IMR-90 (cell line): ENCODE results near the gene KRTAP12-4. TPM values are rescaled to one million over a fixed set of nuclear protein-coding genes. Genes with fewer than 3 reads are reported as not detected.

ENCODE experiments used
- ATAC-seq: fragments of 200-7000 bp; cut with Tn5 transposase; 2 replicates; pipeline ENCODE4 v1.9.1; 2020; ENCODE audit warnings: low read depth, mild to moderate bottlenecking, moderate library complexity
- BruUV-seq: library from RNA; stranded (reverse); fragments of 400-500 nt; replicated peaks from 2 replicates; lab custom pipeline; 2021; lab: Mats Ljungman, UMichigan
- CTCF ChIA-PET: fragments of 300-600 bp; formaldehyde crosslinking; extraction: SDS; loops from one replicate; lab custom pipeline; 2021; ENCODE audit warnings: antibody characterized with exemption; lab: Yijun Ruan, JAX
- POLR2A ChIA-PET: fragments of 300-600 bp; sonication (Branson Sonifier 250); formaldehyde crosslinking; loops from one replicate; lab custom pipeline; 2022; ENCODE audit warnings: antibody characterized with exemption; ENCODE audit not compliant: unreplicated experiment; lab: Charles Lee
- DNase-seq: peaks from one replicate; pipeline ENCODE4 v3.0.0; 2013
- H2AFZ ChIP-seq: replicated peaks from 2 replicates; pipeline ENCODE3; 2013; ENCODE audit warnings: low read length, mild to moderate bottlenecking; ENCODE audit not compliant: poor library complexity
- H2AK5ac ChIP-seq: 2 replicates; pipeline ENCODE4 v1.6.1; 2013; ENCODE audit warnings: low read depth, low read length, inconsistent platforms
- H2AK9ac ChIP-seq: replicated peaks from 2 replicates; pipeline ENCODE3; 2013; ENCODE audit warnings: mild to moderate bottlenecking, low read depth, low read length, moderate library complexity; ENCODE audit not compliant: poor library complexity
- H2BK120ac ChIP-seq: 2 replicates; pipeline ENCODE4 v1.6.1; 2013; ENCODE audit warnings: low read depth, low read length, inconsistent platforms
- H2BK15ac ChIP-seq: 3 replicates; pipeline ENCODE4 v1.6.1; 2013; ENCODE audit warnings: low read depth, low read length, inconsistent platforms
- H2BK20ac ChIP-seq: 2 replicates; pipeline ENCODE4 v1.6.1; 2013; ENCODE audit warnings: low read depth, mild to moderate bottlenecking, inconsistent platforms, low read length, moderate library complexity
- H2BK5ac ChIP-seq: 2 replicates; pipeline ENCODE4 v1.6.1; 2013; ENCODE audit warnings: mild to moderate bottlenecking, low read depth, low read length, inconsistent platforms; ENCODE audit not compliant: poor library complexity, severe bottlenecking
- H3K14ac ChIP-seq: replicated peaks from 2 replicates; pipeline ENCODE4 v1.6.1; 2013; ENCODE audit warnings: low read depth, low read length, inconsistent platforms
- H3K18ac ChIP-seq: 2 replicates; pipeline ENCODE4 v1.6.1; 2013; ENCODE audit warnings: low read depth, low read length, control low read depth
- H3K23ac ChIP-seq: 2 replicates; pipeline ENCODE4 v1.6.1; 2013; ENCODE audit warnings: low read depth, low read length, inconsistent platforms
- H3K27ac ChIP-seq: 2 replicates; pipeline ENCODE4 v1.5.1; 2013; ENCODE audit warnings: mild to moderate bottlenecking, control low read depth, low read length; ENCODE audit not compliant: insufficient read depth
- H3K27me3 ChIP-seq: 2 replicates; pipeline ENCODE4 v1.6.1; 2013; ENCODE audit warnings: low read length; ENCODE audit not compliant: control insufficient read depth, insufficient read depth
- H3K36me3 ChIP-seq: 2 replicates; pipeline ENCODE4 v1.6.1; 2013; ENCODE audit warnings: low read length, mixed read lengths; ENCODE audit not compliant: control insufficient read depth, insufficient read depth
- H3K4ac ChIP-seq: 2 replicates; pipeline ENCODE4 v1.6.1; 2013; ENCODE audit warnings: low read depth, low read length, inconsistent platforms
- H3K4me1 ChIP-seq: 2 replicates; pipeline ENCODE4 v1.6.1; 2013; ENCODE audit warnings: low read length, mixed read lengths; ENCODE audit not compliant: control insufficient read depth, insufficient read depth
- H3K4me2 ChIP-seq: 2 replicates; pipeline ENCODE4 v1.6.1; 2013; ENCODE audit warnings: low read depth, mild to moderate bottlenecking, control low read depth, low read length, moderate library complexity
- H3K4me3 ChIP-seq: 2 replicates; pipeline ENCODE4 v1.5.1; 2013; ENCODE audit warnings: low read depth, mild to moderate bottlenecking, control low read depth, low read length, moderate library complexity; ENCODE audit not compliant: insufficient read depth
- H3K56ac ChIP-seq: 2 replicates; pipeline ENCODE4 v1.6.1; 2013; ENCODE audit warnings: low read length, inconsistent platforms; ENCODE audit not compliant: insufficient read depth; ENCODE audit errors: extremely low read depth
- H3K79me1 ChIP-seq, 2 experiments: 2 replicates each; pipeline ENCODE4 v1.6.1; 2013; ENCODE audit warnings: low read length in 2 of 2, inconsistent platforms in 1 of 2, low read depth in 1 of 2
- H3K9ac ChIP-seq: 2 replicates; pipeline ENCODE4 v1.6.1; 2013; ENCODE audit warnings: low read depth, low read length, control low read depth
- H3K9me1 ChIP-seq: 2 replicates; pipeline ENCODE4 v1.6.1; 2013; ENCODE audit warnings: low read length, inconsistent platforms; ENCODE audit not compliant: insufficient read depth
- H3K9me3 ChIP-seq: 2 replicates; pipeline ENCODE4 v1.6.1; 2013; ENCODE audit warnings: low read length; ENCODE audit not compliant: control insufficient read depth, insufficient read depth
- H4K20me1 ChIP-seq: 2 replicates; pipeline ENCODE4 v1.6.1; 2013; ENCODE audit warnings: low read length, inconsistent platforms; ENCODE audit not compliant: insufficient read depth
- H4K5ac ChIP-seq: 2 replicates; pipeline ENCODE4 v1.6.1; 2013; ENCODE audit warnings: mild to moderate bottlenecking, low read depth, low read length, control low read depth
- H4K8ac ChIP-seq, 2 experiments: 2 replicates each; pipeline ENCODE4 v1.6.1; 2013; ENCODE audit warnings: low read depth in 2 of 2, low read length in 2 of 2, control low read depth in 1 of 2, inconsistent platforms in 1 of 2
- H4K91ac ChIP-seq: 2 replicates; pipeline ENCODE4 v1.6.1; 2013; ENCODE audit warnings: low read depth, low read length, inconsistent platforms; ENCODE audit not compliant: insufficient read depth
- BHLHE40 ChIP-seq: fragments of 150-350 bp; IDR thresholded peaks from 2 replicates; pipeline ENCODE4 v1.6.1; 2016; ENCODE audit warnings: mild to moderate bottlenecking, low read depth, low read length
- CEBPB ChIP-seq: IDR thresholded peaks from 2 replicates; pipeline ENCODE4 v1.6.1; 2012; ENCODE audit warnings: low read depth, low read length, improper control_type of control experiment
- CHD1 ChIP-seq: IDR thresholded peaks from 2 replicates; pipeline ENCODE4 v1.6.1; 2012; ENCODE audit warnings: low read depth, low read length, improper control_type of control experiment
- CTCF ChIP-seq: conservative IDR thresholded peaks from 2 replicates; pipeline ENCODE4 v1.5.1; 2012; ENCODE audit warnings: mild to moderate bottlenecking, low read depth, low read length, improper control_type of control experiment
- FOS ChIP-seq: fragments of 150-350 bp; IDR thresholded peaks from 2 replicates; pipeline ENCODE4 v1.6.1; 2016; ENCODE audit warnings: low read depth, low read length
- MAFK ChIP-seq: IDR thresholded peaks from 2 replicates; pipeline ENCODE4 v1.6.1; 2012; ENCODE audit warnings: low read depth, low read length, improper control_type of control experiment
- MAZ ChIP-seq: IDR thresholded peaks from 2 replicates; pipeline ENCODE4 v1.6.1; 2012; ENCODE audit warnings: low read depth, mild to moderate bottlenecking, low read length, improper control_type of control experiment, moderate library complexity, borderline replicate concordance
- MXI1 ChIP-seq: IDR thresholded peaks from 2 replicates; pipeline ENCODE4 v1.6.1; 2012; ENCODE audit warnings: low read depth, mild to moderate bottlenecking, low read length, moderate library complexity, borderline replicate concordance
- NFE2L2 ChIP-seq: fragments of 150-350 bp; IDR thresholded peaks from 2 replicates; pipeline ENCODE4 v1.6.1; 2016; ENCODE audit warnings: low read depth, mild to moderate bottlenecking, low read length
- POLR2A ChIP-seq: IDR thresholded peaks from 2 replicates; pipeline ENCODE4 v1.6.1; 2012; ENCODE audit warnings: mild to moderate bottlenecking, low read depth, low read length
- RAD21 ChIP-seq: IDR thresholded peaks from 2 replicates; pipeline ENCODE4 v1.6.1; 2012; ENCODE audit warnings: low read length, improper control_type of control experiment
- RCOR1 ChIP-seq: IDR thresholded peaks from 2 replicates; pipeline ENCODE4 v1.6.1; 2012; ENCODE audit warnings: mild to moderate bottlenecking, low read length, improper control_type of control experiment; ENCODE audit not compliant: insufficient replicate concordance
- RFX5 ChIP-seq: IDR thresholded peaks from 2 replicates; pipeline ENCODE4 v1.8.0; 2012; ENCODE audit warnings: low read depth, mild to moderate bottlenecking, low read length, moderate library complexity
- SMC3 ChIP-seq: fragments of 150-350 bp; IDR thresholded peaks from 2 replicates; pipeline ENCODE4 v1.6.1; 2016; ENCODE audit warnings: low read depth, mild to moderate bottlenecking, antibody characterized with exemption, low read length, moderate library complexity
- WGBS, 2 experiments: methylation state at CpG; one replicate each; pipeline versions ENCODE4 v1.1.5 to v1.1.7; 2013; ENCODE audit warnings: missing lambda C conversion rate in 2 of 2; ENCODE audit not compliant: insufficient read length in 1 of 2; ENCODE audit errors: extremely low coverage in 2 of 2; 5-methylcytosine and 5-hydroxymethylcytosine counted together
- dilution Hi-C: fragments of 300-500 bp; cut with HindIII; formaldehyde crosslinking; loops from one replicate; pipeline ENCODE4 v1.14.3; 2018; ENCODE audit warnings: low sequenced_read_pairs; ENCODE audit not compliant: unreplicated experiment
- in situ Hi-C: fragments of 300-500 bp; cut with MboI; formaldehyde crosslinking; loops from 3 replicates; pipeline ENCODE4 v1.14.3; 2019; ENCODE audit warnings: low sequenced_read_pairs, inconsistent platforms, mixed read lengths
- intact Hi-C: fragments of 100-400 bp; cut with micrococcal nuclease; formaldehyde crosslinking; loops from 2 replicates; pipeline ENCODE4 v1.10.0; 2022
- polyA plus RNA-seq, 3 experiments: library from polyadenylated mRNA; depleted of rRNA; stranded (reverse); fragments of >200 nt; gene quantifications; 2 replicates each; pipeline ENCODE4 v1.2.3, GENCODE V29; 2012; ENCODE audit warnings: low replicate concordance in 1 of 3
- total RNA-seq: library from RNA; depleted of rRNA; stranded (reverse); fragments of >200 nt; gene quantifications from 2 replicates; pipeline ENCODE4 v1.2.3, GENCODE V29; 2012
- TF ChIP-seq, protein P1 (sequence below): fragments of 150-350 bp; IDR thresholded peaks from 2 replicates; pipeline ENCODE4 v1.6.1; 2016; ENCODE audit warnings: low read depth, mild to moderate bottlenecking, low read length, moderate library complexity, borderline replicate concordance
- TF ChIP-seq, protein P2 (sequence below): fragments of 150-350 bp; IDR thresholded peaks from 2 replicates; pipeline ENCODE4 v1.6.1; 2017; ENCODE audit warnings: mild to moderate bottlenecking, antibody characterized with exemption, low read length, low read depth

KRTAP12-4 gene
- total and polyA plus RNA-seq, 2 of the 4 experiments (the other 2 are of a cell fraction): not detected

GRCh38 chr21:44628707-44629391 is 25.6 kb downstream of the KRTAP12-4 start:
- no peak for TF ChIP-seq CTCF
- no peak for TF ChIP-seq FOS
- TF ChIP-seq, protein P1, sequence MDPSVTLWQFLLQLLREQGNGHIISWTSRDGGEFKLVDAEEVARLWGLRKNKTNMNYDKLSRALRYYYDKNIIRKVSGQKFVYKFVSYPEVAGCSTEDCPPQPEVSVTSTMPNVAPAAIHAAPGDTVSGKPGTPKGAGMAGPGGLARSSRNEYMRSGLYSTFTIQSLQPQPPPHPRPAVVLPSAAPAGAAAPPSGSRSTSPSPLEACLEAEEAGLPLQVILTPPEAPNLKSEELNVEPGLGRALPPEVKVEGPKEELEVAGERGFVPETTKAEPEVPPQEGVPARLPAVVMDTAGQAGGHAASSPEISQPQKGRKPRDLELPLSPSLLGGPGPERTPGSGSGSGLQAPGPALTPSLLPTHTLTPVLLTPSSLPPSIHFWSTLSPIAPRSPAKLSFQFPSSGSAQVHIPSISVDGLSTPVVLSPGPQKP: no peak
- no peak for TF ChIP-seq NFE2L2
- TF ChIP-seq RCOR1: no peak
- no peak for TF ChIP-seq SMC3
- TF ChIP-seq, protein P2, sequence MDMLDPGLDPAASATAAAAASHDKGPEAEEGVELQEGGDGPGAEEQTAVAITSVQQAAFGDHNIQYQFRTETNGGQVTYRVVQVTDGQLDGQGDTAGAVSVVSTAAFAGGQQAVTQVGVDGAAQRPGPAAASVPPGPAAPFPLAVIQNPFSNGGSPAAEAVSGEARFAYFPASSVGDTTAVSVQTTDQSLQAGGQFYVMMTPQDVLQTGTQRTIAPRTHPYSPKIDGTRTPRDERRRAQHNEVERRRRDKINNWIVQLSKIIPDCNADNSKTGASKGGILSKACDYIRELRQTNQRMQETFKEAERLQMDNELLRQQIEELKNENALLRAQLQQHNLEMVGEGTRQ: no peak
- TF ChIP-seq POLR2A: no peak
- TF ChIP-seq MAFK: no peak
- no peak for TF ChIP-seq CEBPB
- no peak for TF ChIP-seq CHD1
- no peak for TF ChIP-seq BHLHE40
- no peak for TF ChIP-seq RAD21
- TF ChIP-seq RFX5: no peak
- no peak for TF ChIP-seq MXI1
- no peak for TF ChIP-seq MAZ
- no peak overlapping the region for H2BK20ac ChIP-seq
- no peak overlapping the region for H3K14ac ChIP-seq
- CTCF ChIA-PET: no interaction called here
- H2AK5ac ChIP-seq: no peak overlapping the region
- H3K4me1 ChIP-seq: no peaks in the 10 kb centered on the region
- H3K4me3 ChIP-seq: no peak overlapping the region
- H3K18ac ChIP-seq: no peak overlapping the region
- H2BK120ac ChIP-seq: no peak overlapping the region
- H3K27me3 ChIP-seq: peaks cover 2% of the 10 kb centered on the region; the same call in 1 of the 2 replicates
- H4K8ac ChIP-seq: no peak overlapping the region
- no peak overlapping the region for H3K56ac ChIP-seq
- H4K91ac ChIP-seq: no peak overlapping the region
- no peak overlapping the region for H3K27ac ChIP-seq
- no peak overlapping the region for H2AK9ac ChIP-seq
- DNase-seq (no peak), ATAC-seq (no peak)
- H3K36me3 ChIP-seq: no peaks in the 10 kb centered on the region
- no peak overlapping the region for H3K23ac ChIP-seq
- no peak overlapping the region for H2BK15ac ChIP-seq
- no peaks in the 10 kb centered on the region for H3K9me1 ChIP-seq
- H3K4me2 ChIP-seq: no peak overlapping the region
- no peak overlapping the region for H2BK5ac ChIP-seq
- no TSS peak for BruUV-seq
- no peaks in the 10 kb centered on the region for H3K79me1 ChIP-seq
- H3K9me3 ChIP-seq: 0 out of 2 replicates have a peak, but pooled peaks cover 2% of the 10 kb centered on the region
- H2AFZ ChIP-seq: no peak overlapping the region
- POLR2A ChIA-PET: no interaction called here
- H3K4ac ChIP-seq: no peak overlapping the region
- intact Hi-C loops (no loop called here), in situ Hi-C loops (no loop called here), dilution Hi-C loops (no loop called here)
- H3K9ac ChIP-seq: no peak overlapping the region
- WGBS, 2 experiments: 51% methylated on average over 5 of the region's 18 CpGs; no CpG with 5 or more reads in 1 of the 2 experiments
- no peaks in the 10 kb centered on the region for H4K20me1 ChIP-seq
- no peak overlapping the region for H4K5ac ChIP-seq
